ENCODE data around the gene ENTPD6.

ENTPD6 gene

DNA sequence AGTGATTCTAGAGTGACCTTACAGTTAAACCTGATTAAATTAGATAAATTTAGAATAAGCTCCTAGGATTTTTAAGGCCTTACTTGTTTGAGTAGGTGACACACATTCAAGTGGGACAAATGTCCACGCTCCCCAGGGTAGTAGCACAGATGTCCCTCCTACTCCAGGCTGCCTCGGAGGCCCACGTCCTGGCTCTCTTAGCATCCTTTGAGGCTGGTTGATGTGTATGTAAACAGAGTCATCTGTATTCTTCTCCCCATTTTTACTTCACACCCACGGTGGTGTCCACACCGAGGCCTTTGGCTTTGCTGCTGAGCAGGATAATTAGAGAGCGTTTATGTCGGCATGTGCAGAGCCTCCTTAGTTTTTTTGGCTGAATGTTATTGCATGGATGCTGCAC is 15.8 kb downstream of the ENTPD6 start:
- DNase-seq, result no peak

DNA sequence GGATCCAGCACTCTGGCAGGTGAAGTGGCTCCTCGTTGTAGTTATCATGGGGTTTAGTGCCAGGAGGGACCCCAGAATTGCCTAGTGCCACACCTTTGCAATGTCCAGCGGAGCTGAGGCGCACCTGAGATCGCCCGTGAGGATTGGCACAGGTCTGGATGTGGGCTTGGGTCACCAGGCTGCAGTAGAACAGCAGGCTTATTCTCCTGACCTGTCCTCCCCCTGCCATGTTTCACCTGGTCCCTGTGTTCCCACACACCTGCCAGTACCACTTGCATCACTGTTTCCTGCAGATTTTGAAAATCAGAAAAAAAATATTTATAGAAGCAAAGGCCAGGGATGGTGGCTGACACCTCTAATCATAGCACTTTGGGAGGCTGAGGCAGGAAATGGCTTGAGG is 16.7 kb downstream of the ENTPD6 start:
- DNase-seq, result no peak

DNA sequence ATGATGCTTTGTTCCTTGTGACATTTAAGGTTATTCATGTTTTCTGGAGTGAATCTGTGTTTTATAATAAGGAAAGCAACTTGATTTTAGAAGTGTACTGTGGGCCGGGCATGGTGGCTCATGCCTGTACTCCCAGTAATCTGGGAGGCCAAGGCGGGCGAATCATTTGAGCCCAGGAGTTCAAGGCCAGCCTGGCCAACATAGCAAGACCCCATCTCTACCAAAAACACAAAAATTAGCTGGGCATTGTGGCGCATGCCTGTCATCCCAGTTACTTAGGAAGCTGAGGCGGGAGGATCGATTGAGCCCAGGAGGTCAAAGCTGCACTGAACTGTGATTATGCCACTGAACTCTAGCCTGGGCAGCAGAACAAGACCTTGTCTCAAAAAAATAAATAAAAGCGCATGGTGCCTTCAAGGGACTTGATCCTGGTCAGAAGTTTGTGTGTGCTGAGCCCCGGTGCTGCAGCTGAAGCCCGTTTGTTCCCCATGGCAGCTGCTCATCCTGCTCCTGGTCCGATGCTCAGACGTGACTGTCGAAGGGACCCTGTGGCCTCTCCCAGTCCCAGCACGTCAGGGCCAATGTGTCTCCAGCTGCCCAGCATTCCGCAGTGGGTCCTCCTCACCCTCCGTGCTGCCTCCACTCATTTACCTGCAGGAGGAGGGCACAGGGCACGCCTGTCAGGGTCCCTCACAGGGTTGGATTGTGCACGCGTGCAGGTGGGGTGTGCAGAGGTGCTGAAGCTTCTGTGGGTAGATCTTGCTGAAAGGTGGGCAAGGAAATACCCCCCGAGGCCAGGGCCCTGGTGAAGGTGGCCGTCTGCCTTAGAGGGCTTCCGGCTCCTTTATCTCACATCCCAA is 18.3 kb downstream of the ENTPD6 start:
- DNase-seq, result no peak

DNA sequence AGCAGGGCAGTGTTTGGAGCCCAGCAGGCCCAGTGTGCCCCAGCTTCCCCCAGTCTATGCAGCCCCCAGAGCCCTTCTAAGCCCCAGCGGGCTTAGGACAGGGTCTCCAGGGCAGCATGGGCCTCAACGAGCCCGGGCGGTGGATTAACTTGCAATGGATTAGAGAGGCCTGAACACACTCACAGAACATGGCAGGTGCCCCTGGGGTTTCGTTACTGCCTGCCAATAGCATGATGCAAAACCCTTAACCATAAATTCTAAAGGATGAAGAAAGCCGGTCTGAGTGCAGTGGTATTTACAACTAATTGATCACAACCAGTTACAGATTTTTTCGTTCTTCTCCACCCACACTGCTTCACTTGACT is 18.9 kb downstream of the ENTPD6 start:
- DNase-seq, result no peak

DNA sequence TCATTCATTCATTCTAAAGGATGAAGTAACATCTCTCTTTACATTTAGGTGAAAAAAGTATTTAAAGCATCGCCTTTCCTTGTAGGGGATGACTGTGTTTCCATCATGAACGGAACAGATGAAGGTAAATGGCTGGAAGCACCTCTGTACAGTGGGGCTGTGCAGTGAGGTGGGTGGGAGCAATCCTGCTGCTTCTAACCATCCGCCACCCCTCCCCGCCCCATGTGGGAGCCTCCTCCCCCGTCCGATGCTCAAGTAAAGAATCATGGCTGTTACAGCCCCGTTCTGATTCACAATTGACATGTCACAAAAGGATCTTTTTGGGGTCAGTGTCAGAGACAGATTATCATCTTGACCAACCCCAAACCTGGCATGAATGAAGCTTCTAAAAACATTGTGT is 19.3 kb downstream of the ENTPD6 start:
- DNase-seq, result no peak

- no peak for DNase-seq
Measured at GRCh38 chr20:25215521-25215920, 20.0 kb downstream of the ENTPD6 start.

DNA sequence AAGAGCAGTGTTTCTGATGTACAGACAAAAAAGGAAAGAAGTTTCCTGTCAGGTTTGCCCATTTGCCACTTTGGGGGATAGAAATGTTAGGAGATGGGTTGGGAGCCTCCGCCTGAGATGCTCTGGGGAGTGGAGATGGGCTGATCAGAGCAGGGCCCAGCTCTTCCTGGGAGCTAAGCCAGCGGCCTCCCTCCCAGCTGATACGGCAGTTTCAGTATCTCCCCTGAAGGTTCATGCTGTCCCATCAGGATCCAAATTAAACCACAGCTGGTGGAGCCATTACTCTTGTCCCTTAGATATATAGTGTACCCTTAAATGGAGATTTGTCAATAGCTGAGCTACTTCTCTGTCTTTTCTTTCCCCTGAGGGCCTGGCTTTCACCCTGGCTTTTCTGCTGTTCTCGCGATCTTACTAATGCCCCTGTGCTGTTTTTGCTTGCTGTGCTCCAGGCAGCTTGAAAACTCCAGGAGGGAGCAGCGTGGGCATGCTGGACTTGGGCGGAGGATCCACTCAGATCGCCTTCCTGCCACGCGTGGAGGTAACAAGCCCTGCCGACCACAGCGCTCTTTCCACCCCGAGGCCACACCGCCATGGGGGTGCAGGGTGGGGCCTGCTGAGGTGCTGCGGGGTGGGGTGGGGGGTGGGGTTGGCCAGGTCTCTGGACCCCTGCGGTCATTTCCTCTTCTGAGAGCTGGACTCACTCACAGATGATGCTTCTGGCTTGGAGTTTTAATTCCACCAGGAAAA is 20.9 kb downstream of the ENTPD6 start:
- no peak for DNase-seq

- DNase-seq, result no peak
Measured at GRCh38 chr20:25217161-25218108, 21.9 kb downstream of the ENTPD6 start.

- no peak for DNase-seq
Measured at GRCh38 chr20:25218109-25218486, 22.6 kb downstream of the ENTPD6 start.

- DNase-seq, result no peak
Measured at GRCh38 chr20:25218492-25218891, 23.0 kb downstream of the ENTPD6 start.

DNA sequence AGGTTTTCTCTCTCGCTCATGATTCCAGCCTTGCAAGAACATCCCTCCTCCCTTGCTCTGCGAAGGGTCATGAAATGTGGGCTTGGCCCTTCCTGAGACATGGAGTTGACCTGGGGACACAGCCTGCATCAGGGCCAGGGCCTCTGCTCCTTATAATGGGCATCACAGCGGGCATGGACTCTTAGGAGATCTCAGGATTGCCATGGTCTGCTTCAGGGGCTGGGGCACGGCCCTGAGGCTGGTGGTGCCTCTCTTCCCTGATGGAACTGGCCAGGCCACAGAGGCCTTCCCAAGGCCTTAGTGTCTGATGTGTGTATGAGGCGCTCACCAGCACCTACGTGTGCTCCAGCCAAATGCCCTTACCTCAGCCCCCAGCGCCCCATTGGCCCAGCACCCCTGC is 23.9 kb downstream of the ENTPD6 start:
- DNase-seq, result no peak

GRCh38 chr20:25220021-25220730 is 24.7 kb downstream of the ENTPD6 start:
- DNase-seq, result no peak

GRCh38 chr20:25220810-25221591 is 25.5 kb downstream of the ENTPD6 start:
- DNase-seq, result no peak

DNA sequence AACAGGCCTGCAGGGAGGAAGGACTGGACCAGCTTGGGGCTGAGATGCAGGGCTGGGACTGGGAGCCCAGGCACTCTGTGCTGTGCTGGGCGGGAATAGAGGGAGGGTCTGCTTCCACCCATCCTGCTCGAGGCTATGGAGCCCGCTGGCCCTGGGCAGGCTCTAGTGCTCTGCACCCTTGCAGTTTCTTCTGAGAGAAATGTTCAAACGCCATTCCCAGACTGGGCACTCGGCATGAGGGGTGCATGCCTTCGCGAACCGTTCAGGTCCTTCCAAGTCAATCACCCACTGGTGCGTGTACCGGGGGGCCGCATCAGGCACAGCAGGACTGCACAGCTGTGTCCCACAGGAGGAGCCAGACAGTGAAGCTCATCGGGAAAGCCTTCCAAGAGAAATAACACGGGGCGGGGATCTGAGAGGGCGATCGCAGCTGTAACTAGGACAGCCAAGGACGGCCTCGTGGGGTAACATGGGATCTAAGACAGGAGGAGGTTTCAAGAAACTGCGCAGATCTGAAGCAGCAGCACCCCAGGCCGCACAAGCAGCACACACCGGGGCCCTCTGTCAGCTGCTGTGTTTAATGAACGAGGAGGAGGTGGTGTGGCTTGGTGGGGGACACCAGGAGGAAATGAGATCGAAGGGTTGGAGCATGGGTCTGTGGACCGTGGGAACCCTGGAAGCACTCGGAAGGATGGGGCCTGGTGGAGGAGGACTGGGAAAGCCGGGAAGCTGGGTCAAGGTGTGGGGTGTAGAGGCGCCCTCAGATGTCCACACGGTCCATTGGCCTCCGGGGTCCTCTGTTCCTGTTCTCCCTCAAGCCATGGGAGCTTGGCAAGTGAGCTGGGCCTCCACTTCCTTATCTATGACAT is 26.3 kb downstream of the ENTPD6 start:
- no peak for DNase-seq

DNA sequence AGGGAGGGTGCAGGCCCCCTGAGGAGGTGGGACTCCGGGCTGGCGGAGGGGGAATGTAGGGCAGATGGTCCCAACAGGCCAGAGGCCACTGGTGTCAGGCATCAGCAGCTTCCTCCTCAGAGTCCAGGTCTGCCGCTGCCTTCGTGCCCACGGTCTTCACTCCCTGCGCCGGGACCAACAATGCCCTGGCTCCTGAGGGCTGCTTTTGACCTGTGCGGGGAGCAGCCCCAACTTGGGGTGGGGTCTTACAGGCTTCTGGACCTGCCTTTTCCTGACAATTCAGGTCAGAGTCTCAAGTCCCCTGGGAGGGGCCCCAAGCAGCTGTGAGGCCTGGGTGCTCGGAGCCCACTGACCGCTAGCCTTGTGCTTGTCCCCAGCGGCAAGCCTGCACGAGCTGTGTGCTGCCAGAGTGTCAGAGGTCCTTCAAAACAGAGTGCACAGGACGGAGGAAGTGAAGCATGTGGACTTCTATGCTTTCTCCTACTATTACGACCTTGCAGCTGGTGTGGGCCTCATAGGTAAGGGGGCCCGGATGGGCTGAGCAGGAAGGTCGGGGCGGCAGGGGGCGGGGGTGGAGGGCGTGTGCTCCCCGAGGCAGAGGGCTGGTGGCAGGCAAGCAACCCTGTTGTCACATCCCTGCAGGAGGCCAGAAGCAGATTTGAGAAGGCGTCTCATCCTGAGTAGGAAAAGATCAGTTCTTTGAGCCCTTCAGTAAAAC is 27.1 kb downstream of the ENTPD6 start:
- no peak for DNase-seq

DNA sequence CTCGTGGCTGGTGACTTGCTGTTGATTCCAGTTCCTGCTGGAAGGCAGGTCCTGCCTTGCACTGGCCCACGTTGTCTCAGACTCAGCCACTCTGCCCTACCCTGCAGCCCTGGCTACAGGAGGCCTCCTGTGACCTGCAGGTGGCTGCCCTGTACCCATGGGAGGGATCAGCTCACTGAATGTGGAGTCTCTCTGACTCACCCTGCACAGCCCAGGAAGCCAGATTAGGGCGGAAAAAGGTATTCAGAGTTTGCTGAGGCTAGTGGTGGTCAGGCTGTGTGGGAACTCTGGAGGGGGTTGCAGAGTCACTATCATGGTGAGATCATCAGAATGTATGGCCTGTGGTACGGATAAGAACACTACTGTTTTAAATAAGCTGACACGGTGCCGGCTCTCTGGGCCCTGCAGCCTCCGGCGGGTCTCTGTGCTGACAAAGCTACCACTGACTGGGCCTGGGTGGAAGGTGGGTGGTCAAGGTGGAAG is 27.7 kb downstream of the ENTPD6 start:
- no peak for DNase-seq

DNA sequence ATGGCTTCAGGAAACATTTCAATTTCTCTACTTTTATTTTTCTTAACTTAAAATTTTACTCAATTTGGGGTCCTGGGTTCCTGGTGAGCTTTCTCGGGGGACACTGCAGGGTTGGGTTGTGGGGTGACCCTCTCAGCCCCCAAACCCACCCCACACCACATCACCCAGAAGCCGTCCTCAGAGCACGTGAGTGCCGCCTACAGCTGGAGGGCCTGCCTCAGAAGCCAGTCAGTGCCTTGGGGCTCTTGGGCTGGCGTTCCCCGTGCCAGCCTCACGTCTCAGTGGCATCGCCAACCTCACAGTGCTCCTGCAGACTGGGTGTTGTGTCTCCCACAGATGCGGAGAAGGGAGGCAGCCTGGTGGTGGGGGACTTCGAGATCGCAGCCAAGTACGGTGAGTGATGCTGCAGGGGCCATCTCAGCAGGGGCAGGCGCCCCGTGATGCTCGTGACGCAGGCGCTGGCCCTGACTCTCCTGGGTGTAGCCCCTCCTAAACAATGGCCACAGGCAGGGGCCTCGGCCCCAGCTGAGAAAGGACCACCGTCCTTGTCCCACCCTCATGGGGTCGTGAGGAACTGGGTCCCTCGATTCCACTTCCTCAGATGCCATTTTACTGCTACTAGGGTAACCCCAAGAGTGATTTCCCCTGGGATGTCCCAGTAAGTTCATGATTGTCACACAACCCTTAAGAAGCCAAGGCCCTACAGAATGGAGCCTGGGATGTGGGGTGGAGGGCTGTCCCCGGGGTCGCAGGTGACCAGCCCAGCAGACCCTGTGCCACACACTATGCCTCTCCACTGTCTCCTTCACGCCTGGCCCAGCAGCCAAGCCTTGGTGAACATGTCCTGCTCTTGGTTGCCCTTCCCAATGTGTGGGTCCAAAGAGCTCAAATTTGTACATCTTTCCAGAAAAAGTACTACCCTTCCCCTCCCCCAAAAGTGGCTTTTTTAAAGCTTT is 28.5 kb downstream of the ENTPD6 start:
- DNase-seq, result no peak

GRCh38 chr20:25224941-25225340 is 29.4 kb downstream of the ENTPD6 start:
- DNase-seq, result no peak
